ENCODE measurements around the gene PEAK3. TPM values are rescaled to one million over a fixed set of nuclear protein-coding genes. Genes with fewer than 3 reads are reported as not detected.

Gene PEAK3
- total RNA-seq, 1 donor from 2014 or later = 0.68 TPM

Small RNA genes lying within 50 kb of the gene (microRNA-seq; reads per million reads assigned to microRNA genes)
- gene MIR1227 (1.1 reads per million), gene MIR4321 (not detected)

Other genes starting within 250 kb of the PEAK3 start
- gene MKNK2, start 230.9 kb downstream of the PEAK3 start, total RNA-seq = 234 TPM
- 14.3 TPM for gene MOB3A, start 185.8 kb downstream of the PEAK3 start, total RNA-seq
- 1.4 TPM for gene IZUMO4, start 185.3 kb downstream of the PEAK3 start, total RNA-seq
- 71.8 TPM for gene AP3D1, start 130.6 kb downstream of the PEAK3 start, total RNA-seq
- 9.7 TPM for gene DOT1L, start 118.2 kb downstream of the PEAK3 start, total RNA-seq
- gene PLEKHJ1, start 45.8 kb downstream of the PEAK3 start, total RNA-seq = 59.7 TPM
- 30.3 TPM for gene SF3A2, start 45.4 kb downstream of the PEAK3 start, total RNA-seq
- gene AMH, start 32.9 kb downstream of the PEAK3 start, total RNA-seq = 0.89 TPM
- not detected for gene JSRP1, start 25.8 kb downstream of the PEAK3 start, total RNA-seq
- not detected for gene LINGO3, start 26.0 kb upstream of the PEAK3 start, total RNA-seq
- gene LSM7, start 46.4 kb upstream of the PEAK3 start, total RNA-seq = 46.7 TPM
- 24.9 TPM for gene SPPL2B, start 46.5 kb upstream of the PEAK3 start, total RNA-seq
- not detected for gene TMPRSS9, start 78.1 kb upstream of the PEAK3 start, total RNA-seq
- gene TIMM13, start 145.4 kb upstream of the PEAK3 start, total RNA-seq = 86.9 TPM
- 19.2 TPM for gene LMNB2, start 174.8 kb upstream of the PEAK3 start, total RNA-seq
- 39.8 TPM for gene GADD45B, start 194.0 kb upstream of the PEAK3 start, total RNA-seq